NCI-H2196 treated with DMSO at 0.1 percent for 48 hours (cell line): ENCODE measurements around the gene RSPRY1.
"Not testable (repeated sequence)": the region's sequence is repeated elsewhere in the genome, so short reads cannot be mapped to it uniquely, and the experiment has no call there.

Source experiments
- DNase-seq: peaks from one replicate; lab custom pipeline; 2025; ENCODE audit not compliant: unreplicated experiment; lab: John Stamatoyannopoulos, UW

The RSPRY1 gene

GRCh38 chr16:57185446-57185944 lies 634 bp upstream of the RSPRY1 start:
- DNase-seq, result no peak

GRCh38 chr16:57186872-57187854 lies 1.0 kb downstream of the RSPRY1 start:
- DNase-seq, result no peak

GRCh38 chr16:57187902-57188710 lies 2.0 kb downstream of the RSPRY1 start:
- not testable (repeated sequence) for DNase-seq

DNA sequence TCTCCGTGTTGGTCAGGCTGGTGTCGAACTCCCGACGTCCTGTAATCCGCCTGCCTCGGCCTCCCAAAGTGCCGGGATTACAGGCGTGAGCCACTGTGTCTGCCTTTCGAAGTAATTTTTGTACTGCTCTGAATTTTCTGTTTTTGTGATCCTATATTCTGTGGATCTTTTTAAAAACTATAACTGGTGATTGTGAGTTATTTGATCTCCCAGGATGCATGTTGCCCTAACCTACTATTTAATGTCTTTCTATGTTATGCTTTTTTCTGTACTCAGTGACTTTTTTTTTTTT lies 2.5 kb downstream of the RSPRY1 start:
- DNase-seq, result no peak

- not testable (repeated sequence) for DNase-seq
These were observed 3.4 kb downstream of the RSPRY1 start for GRCh38 chr16:57189527-57189926.

DNA sequence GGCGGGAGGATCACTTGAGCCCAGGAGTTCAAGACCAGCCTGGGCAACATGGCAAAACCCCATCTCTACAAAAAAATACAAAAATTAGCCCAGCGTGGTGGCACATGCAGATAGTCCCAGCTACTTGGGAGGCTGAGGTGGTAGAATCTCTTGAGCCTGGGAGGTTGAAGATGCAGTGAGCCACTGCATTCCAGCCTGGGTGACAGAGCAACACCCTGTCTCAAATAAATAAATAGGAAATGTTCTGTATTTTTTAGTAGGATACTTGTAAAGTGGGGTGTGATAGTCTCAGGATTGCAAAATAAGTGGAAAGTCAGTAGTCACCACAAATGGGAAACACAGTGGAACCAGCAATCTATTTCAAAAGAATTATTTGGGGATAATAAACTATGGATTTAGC lies 4.0 kb downstream of the RSPRY1 start:
- no peak for DNase-seq

- no peak for DNase-seq
These were observed 5.0 kb downstream of the RSPRY1 start for GRCh38 chr16:57191056-57191571.

GRCh38 chr16:57192146-57192545 lies 6.0 kb downstream of the RSPRY1 start:
- no peak for DNase-seq

DNA sequence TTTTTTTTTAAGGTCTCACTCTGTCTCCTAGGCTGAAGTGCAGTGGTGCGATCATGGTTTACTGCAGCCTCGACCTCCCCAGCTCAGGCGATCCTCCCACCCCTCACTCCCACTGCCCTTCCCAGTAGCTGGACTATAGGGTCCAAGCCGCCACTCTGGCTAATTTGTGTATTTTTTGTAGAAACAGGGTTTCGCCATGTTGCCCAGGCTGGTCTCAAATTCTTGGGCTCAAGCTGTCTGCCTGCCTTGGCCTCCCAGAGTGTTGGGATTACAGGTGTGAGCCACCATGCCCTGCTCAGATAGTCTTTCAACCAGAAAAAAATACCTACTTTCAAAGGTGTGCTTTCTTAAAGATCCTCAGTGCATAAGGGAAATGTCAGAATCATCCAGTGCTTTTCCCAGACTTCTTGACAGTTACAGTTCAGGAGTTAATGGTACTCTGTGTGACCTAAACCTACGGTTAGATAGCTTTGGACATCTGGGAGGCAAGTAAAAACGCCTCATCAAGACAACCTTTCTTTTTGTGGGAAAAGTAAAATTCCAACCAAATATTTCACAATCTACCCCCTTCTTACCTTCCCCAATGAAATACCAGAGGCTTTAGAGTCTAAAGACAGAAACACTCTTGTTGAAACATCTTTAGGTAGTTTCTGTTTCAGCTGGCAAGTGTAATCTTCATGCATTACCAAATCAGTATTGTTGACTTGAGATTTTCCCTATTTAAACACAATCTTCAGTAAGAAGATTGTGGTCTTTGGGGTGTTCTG lies 6.8 kb downstream of the RSPRY1 start:
- no peak for DNase-seq

DNA sequence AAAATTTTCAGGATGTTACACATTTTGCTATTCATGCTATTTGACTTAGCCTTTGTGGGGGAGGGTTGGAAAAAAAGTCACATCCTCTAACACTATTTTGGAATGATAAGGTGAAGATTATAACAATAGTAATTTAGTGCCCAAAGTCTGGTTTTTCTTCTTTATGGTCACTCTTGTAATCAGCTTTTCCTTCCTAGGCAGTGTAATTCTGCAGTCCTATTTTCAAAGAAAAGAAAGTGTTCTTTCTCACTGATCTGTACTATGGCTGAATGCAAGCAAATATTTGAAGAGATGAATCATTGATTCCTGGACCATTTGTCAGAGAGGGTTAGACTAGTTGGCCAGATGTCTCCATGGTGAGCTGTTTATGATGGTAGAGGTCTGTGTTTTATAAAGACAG lies 8.4 kb downstream of the RSPRY1 start:
- DNase-seq, result no peak

DNA sequence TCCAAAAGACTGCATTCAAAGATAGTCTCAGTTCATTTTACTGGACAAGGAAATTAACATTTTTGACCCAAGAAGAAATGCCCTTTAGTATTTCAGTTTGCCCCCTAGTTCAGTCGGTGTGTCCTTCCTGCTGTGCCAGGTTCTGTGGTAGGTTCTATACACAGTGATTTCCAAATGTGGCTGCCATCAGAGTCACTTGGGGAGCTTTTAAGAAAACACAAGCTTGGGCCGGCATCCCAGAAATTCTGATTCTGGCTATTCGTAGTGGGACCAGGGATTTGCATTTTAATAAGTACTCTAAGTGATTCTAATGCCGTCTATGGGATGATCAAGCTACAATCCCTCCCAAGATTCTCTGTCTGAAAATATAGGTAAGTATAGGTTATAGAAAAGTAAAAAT lies 10.2 kb downstream of the RSPRY1 start:
- no peak for DNase-seq

DNA sequence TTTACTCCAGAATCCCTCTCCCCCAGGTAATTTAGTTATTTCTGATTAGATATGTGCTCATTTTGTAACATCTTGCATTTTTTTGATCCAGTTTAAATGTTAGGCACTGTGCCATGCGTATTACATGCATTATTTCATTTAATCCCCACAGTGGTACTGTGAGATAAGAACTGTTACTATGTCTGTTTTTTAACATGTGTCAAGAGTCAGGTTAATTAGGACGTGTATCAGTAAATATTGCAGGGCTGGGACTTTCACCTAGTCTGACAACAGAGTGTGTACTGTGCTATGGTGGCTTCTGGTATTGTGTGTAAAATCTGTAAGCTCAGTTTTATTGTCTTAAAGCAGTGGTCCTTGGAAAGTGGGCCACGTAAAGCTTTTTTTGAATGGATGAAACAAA lies 10.6 kb downstream of the RSPRY1 start:
- no peak for DNase-seq

DNA sequence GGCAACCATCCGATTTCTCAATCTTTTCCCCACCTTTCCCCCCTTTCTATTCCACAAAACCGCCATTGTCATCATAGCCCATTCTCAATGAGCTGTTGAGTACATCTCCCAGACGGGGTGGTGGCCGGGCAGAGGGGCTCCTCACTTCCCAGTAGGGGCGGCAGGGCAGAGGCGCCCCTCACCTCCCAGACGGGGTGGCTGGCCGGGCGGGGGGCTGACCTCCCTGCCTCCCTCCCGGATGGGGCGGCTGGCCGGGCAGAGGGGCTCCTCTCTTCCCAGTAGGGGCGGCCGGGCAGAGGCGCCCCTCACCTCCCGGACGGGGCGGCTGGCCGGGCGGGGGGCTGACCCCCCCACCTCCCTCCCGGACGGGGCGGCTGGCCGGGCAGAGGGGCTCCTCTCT lies 14.2 kb downstream of the RSPRY1 start:
- DNase-seq, result not testable (repeated sequence)

GRCh38 chr16:57200926-57201325 lies 14.8 kb downstream of the RSPRY1 start:
- not testable (repeated sequence) for DNase-seq

- no peak for DNase-seq
These were observed 16.2 kb downstream of the RSPRY1 start for GRCh38 chr16:57202095-57202886.

DNA sequence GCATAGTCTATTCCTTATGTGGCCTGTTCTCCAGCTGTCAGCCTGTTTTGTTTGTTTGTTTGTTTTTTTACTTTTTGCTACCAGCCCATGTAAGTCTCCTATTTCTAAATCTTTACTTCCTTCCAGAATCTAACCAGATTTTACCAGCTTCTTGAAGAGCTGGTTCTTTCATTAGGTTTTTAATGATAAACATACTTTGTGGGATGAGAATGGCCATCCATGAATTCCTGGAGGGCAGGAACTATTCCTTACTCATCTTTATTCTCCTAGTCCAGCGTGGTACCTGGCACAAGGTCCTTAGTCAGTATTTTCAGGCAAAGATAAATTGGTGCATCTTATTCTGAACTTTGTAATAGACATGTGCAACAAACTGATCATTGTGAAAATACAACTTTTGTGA lies 17.3 kb downstream of the RSPRY1 start:
- no peak for DNase-seq

DNA sequence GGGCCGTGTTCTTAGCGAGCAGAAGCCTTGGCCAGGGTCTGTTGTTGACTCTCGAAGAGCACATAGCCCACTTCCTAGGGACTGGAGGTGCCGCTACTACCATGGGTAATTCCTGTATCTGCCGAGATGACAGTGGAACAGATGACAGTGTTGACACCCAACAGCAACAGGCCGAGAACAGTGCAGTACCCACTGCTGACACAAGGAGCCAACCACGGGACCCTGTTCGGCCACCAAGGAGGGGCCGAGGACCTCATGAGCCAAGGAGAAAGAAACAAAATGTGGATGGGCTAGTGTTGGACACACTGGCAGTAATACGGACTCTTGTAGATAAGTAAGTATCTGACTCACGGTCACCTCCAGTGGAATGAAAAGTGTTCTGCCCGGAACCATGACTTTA lies 18.5 kb downstream of the RSPRY1 start:
- DNase-seq, result no peak

GRCh38 chr16:57208926-57209325 lies 22.8 kb downstream of the RSPRY1 start:
- DNase-seq, result no peak

DNA sequence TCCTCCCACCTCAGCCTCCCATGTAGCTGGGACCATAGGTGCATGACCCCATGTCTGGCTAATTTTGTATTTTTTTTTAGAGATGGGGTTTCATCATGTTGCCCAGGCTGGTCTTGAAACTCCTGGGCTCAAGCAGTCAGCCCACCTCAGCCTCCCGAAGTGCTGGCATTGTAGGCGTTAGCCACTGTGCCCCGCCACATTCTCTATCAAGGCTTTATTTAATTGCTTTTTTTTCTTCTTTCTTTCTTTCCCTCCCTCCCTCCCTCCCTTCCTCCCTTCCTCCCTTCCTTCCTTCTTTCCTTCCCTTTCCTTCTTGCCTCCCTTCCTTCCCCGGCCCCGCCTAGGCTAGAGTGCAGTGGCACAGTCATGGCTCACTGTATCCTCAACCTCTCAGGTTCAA lies 23.7 kb downstream of the RSPRY1 start:
- no peak for DNase-seq

DNA sequence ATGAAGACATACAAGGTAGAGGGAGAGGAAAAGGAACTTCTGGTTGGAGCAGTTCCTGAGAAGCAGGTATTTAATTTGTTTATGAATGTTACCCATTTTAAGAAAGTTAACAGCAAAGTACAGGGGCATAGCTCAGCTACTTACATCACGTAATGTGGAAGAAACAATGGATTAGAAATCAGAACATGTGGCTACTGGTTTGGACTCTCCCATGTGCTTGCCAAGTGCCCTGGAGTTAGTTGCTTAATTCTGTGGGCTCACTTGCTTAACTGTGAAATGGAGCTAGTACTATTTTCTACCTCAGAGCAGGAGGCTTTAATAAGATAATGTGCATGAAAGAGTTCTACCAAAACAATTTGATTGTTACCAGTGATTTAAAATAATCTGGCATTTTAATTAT lies 27.3 kb downstream of the RSPRY1 start:
- DNase-seq, result no peak
